HEK293 (cell line): Measurements from ENCODE around the gene GRID2.

ENCODE experiments used
- CTCF ChIA-PET: fragments of 350-600 bp; formaldehyde crosslinking; extraction: SDS; loops from one replicate; lab custom pipeline; 2021; ENCODE audit warnings: antibody characterized with exemption; lab: Yijun Ruan, JAX
- POLR2A ChIA-PET: fragments of 300-600 bp; formaldehyde crosslinking; extraction: SDS; loops from one replicate; lab custom pipeline; 2020; ENCODE audit warnings: antibody characterized with exemption, inconsistent platforms; lab: Yijun Ruan, JAX
- H3K27ac ChIP-seq: fragments of 200-500 bp; sonication (Bioruptor generic); 2 replicates; pipeline ENCODE4 v1.5.1; 2014; ENCODE audit warnings: low read depth, low read length, control low read depth, inconsistent platforms; ENCODE audit errors: extremely low read depth
- H3K36me3 ChIP-seq, 2 experiments: fragments of 200-500 bp in 1 of 2; sonication (Bioruptor generic) in 1 of 2; 1 replicate in 1 of 2; 2 replicates in 1 of 2; pipeline ENCODE4 v1.5.1; 2014 to 2017; ENCODE audit warnings: inconsistent platforms in 2 of 2, low read length in 2 of 2; ENCODE audit not compliant: control insufficient read depth in 2 of 2, insufficient read depth in 1 of 2
- H3K4me1 ChIP-seq: fragments of 200-500 bp; sonication (Bioruptor generic); 2 replicates; pipeline ENCODE4 v1.5.1; 2014; ENCODE audit warnings: mild to moderate bottlenecking, low read length, inconsistent platforms; ENCODE audit not compliant: control insufficient read depth, insufficient read depth
- H3K4me3 ChIP-seq: 2 replicates; pipeline ENCODE4 v1.5.1; 2011; ENCODE audit warnings: low read depth, mild to moderate bottlenecking, control low read depth, low read length, moderate library complexity
- H3K9me3 ChIP-seq: fragments of 200-500 bp; sonication (Bioruptor generic); 2 replicates; pipeline ENCODE4 v1.5.1; 2014; ENCODE audit warnings: low read depth, low read length, inconsistent platforms; ENCODE audit not compliant: control insufficient read depth, insufficient read depth
- GLI4 ChIP-seq: fragments of 450-650 bp; formaldehyde crosslinking; IDR thresholded peaks from 2 replicates; pipeline ENCODE4 v1.5.1; 2016; ENCODE audit warnings: missing biosample characterization, missing genetic modification characterization
- HOXA7 ChIP-seq: sonication (generic); formaldehyde crosslinking; IDR thresholded peaks from 2 replicates; pipeline ENCODE4 v1.8.1; 2022; ENCODE audit warnings: missing genetic modification reagents, borderline replicate concordance
- KLF9 ChIP-seq: fragments of 450-650 bp; formaldehyde crosslinking; IDR thresholded peaks from 2 replicates; pipeline ENCODE4 v1.5.1; 2016; ENCODE audit warnings: missing biosample characterization, missing genetic modification characterization, low read depth
- MEIS1 ChIP-seq: sonication (generic); formaldehyde crosslinking; IDR thresholded peaks from 2 replicates; pipeline ENCODE4 v1.8.1; 2022; ENCODE audit warnings: missing genetic modification reagents, mild to moderate bottlenecking, borderline replicate concordance
- MZF1 ChIP-seq: fragments of 450-650 bp; formaldehyde crosslinking; IDR thresholded peaks from 2 replicates; pipeline ENCODE4 v1.5.1; 2017; ENCODE audit warnings: missing biosample characterization, missing genetic modification characterization, borderline replicate concordance
- OVOL3 ChIP-seq: fragments of 450-650 bp; formaldehyde crosslinking; IDR thresholded peaks from 2 replicates; pipeline ENCODE4 v1.5.1; 2016; ENCODE audit warnings: missing biosample characterization, missing genetic modification characterization
- SALL2 ChIP-seq: fragments of 450-650 bp; formaldehyde crosslinking; IDR thresholded peaks from 2 replicates; pipeline ENCODE4 v1.5.0; 2017; ENCODE audit warnings: missing biosample characterization, mild to moderate bottlenecking, missing genetic modification characterization, borderline replicate concordance
- TCF7L2 ChIP-seq: IDR thresholded peaks from 2 replicates; pipeline ENCODE4 v1.6.1; 2011; ENCODE audit warnings: low read depth, mild to moderate bottlenecking, inconsistent platforms, low read length, moderate library complexity, borderline replicate concordance
- TRIM28 ChIP-seq: IDR thresholded peaks from 2 replicates; pipeline ENCODE4 v1.6.1; 2011; ENCODE audit warnings: low read length, control low read depth, borderline replicate concordance
- ZFP3 ChIP-seq: fragments of 450-650 bp; formaldehyde crosslinking; IDR thresholded peaks from 2 replicates; pipeline ENCODE4 v1.5.1; 2016; ENCODE audit warnings: low read depth, missing biosample characterization, missing genetic modification characterization
- ZFP37 ChIP-seq: fragments of 450-650 bp; formaldehyde crosslinking; IDR thresholded peaks from 2 replicates; pipeline ENCODE4 v1.5.1; 2016; ENCODE audit warnings: missing biosample characterization, missing genetic modification characterization
- ZNF248 ChIP-seq: fragments of 450-650 bp; formaldehyde crosslinking; IDR thresholded peaks from 2 replicates; pipeline ENCODE4 v1.5.1; 2017; ENCODE audit warnings: missing biosample characterization, missing genetic modification characterization
- ZNF350 ChIP-seq: fragments of 450-650 bp; formaldehyde crosslinking; IDR thresholded peaks from 2 replicates; pipeline ENCODE4 v1.5.0; 2017; ENCODE audit warnings: missing biosample characterization, mild to moderate bottlenecking, missing genetic modification characterization
- ZNF48 ChIP-seq: fragments of 450-650 bp; formaldehyde crosslinking; IDR thresholded peaks from 2 replicates; pipeline ENCODE4 v1.5.1; 2016; ENCODE audit warnings: missing biosample characterization, missing genetic modification characterization
- ZNF514 ChIP-seq: fragments of 450-650 bp; formaldehyde crosslinking; IDR thresholded peaks from 2 replicates; pipeline ENCODE4 v1.5.1; 2016; ENCODE audit warnings: missing biosample characterization, missing genetic modification characterization
- ZNF664 ChIP-seq: fragments of 450-650 bp; formaldehyde crosslinking; IDR thresholded peaks from 2 replicates; pipeline ENCODE4 v1.5.1; 2016; ENCODE audit warnings: missing biosample characterization, missing genetic modification characterization
- TF ChIP-seq, protein P1 (sequence below): fragments of 450-650 bp; formaldehyde crosslinking; IDR thresholded peaks from 2 replicates; pipeline ENCODE4 v1.5.1; 2016; ENCODE audit warnings: missing biosample characterization, missing genetic modification characterization, borderline replicate concordance
- TF ChIP-seq, protein P2 (sequence below): fragments of 450-650 bp; formaldehyde crosslinking; IDR thresholded peaks from 2 replicates; pipeline ENCODE4 v1.5.1; 2016; ENCODE audit warnings: missing biosample characterization, missing genetic modification characterization
- TF ChIP-seq, protein P3 (sequence below): fragments of 450-650 bp; formaldehyde crosslinking; IDR thresholded peaks from 2 replicates; pipeline ENCODE4 v1.5.1; 2016; ENCODE audit warnings: missing biosample characterization, missing genetic modification characterization
- TF ChIP-seq, protein P4 (sequence below): fragments of 450-650 bp; formaldehyde crosslinking; IDR thresholded peaks from 2 replicates; pipeline ENCODE4 v1.5.1; 2016; ENCODE audit warnings: missing biosample characterization, missing genetic modification characterization
- TF ChIP-seq, protein P5 (sequence below): fragments of 450-650 bp; formaldehyde crosslinking; IDR thresholded peaks from 2 replicates; pipeline ENCODE4 v1.5.1; 2016; ENCODE audit warnings: missing biosample characterization, missing genetic modification characterization, borderline replicate concordance
- TF ChIP-seq, protein P6 (sequence below): fragments of 450-650 bp; formaldehyde crosslinking; IDR thresholded peaks from 2 replicates; pipeline ENCODE4 v1.5.1; 2017; ENCODE audit warnings: missing biosample characterization, missing genetic modification characterization

Gene GRID2

DNA sequence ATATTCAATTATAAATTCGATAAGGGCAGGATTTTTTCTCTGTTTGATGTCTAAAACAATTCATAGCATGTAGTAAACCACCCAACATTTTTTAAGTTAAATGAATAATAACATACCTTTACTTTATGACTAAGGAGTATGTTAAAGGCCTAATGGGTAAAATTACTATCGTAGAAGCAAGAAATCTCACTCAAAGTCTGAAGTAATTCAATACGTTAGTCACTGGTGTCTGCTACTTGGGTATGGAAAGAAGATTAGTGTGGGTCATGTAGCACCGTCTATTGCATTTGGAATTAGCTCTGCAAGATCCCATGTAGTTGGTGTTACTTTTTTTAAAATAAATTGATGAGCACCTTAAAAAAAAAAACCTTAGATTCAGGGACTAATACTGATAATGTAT, 374.5 kb downstream of the GRID2 start:
- no peaks in the 10 kb centered on the region for H3K4me1 ChIP-seq
- ChIA-PET POLR2A (no interaction called here), CTCF (no interaction called here)
- H3K4me3 ChIP-seq: no peak overlapping the region
- no peaks in the 10 kb centered on the region for H3K36me3 ChIP-seq
- H3K9me3 ChIP-seq: no peaks in the 10 kb centered on the region
- H3K27ac ChIP-seq: no peak overlapping the region
- TF ChIP-seq ZNF664 (tag by site-specific recombination) (no peak), MZF1 (no peak), OVOL3 (tag by site-specific recombination) (no peak), ZNF248 (tag by site-specific recombination) (no peak), KLF9 (tag by site-specific recombination) (no peak), MEIS1 (CRISPR knock-in tag) (no peak)
- TF ChIP-seq, protein P1, sequence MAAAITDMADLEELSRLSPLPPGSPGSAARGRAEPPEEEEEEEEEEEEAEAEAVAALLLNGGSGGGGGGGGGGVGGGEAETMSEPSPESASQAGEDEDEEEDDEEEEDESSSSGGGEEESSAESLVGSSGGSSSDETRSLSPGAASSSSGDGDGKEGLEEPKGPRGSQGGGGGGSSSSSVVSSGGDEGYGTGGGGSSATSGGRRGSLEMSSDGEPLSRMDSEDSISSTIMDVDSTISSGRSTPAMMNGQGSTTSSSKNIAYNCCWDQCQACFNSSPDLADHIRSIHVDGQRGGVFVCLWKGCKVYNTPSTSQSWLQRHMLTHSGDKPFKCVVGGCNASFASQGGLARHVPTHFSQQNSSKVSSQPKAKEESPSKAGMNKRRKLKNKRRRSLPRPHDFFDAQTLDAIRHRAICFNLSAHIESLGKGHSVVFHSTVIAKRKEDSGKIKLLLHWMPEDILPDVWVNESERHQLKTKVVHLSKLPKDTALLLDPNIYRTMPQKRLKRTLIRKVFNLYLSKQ (tag by site-specific recombination): no peak

DNA sequence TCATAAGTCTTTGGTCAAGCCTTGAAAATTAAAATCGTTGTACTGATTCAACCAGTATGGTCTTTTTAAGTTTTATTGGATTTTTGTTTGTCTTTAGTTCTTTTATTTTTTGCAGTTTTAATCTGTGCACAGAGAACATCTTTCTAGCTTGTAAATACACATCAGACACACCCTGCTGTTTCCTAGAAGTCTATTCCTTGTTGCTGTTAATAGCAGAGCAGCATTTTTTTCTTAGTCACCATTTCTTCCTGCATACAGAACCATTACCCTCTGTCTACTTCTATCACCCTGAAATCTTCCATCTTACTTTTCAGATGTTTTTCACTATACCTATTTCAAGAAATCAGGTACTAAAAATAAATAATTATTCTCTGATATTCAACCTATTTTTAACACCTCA, 375.4 kb downstream of the GRID2 start:
- no peak for TF ChIP-seq ZFP37 (tag by site-specific recombination)
- TF ChIP-seq, protein P2, sequence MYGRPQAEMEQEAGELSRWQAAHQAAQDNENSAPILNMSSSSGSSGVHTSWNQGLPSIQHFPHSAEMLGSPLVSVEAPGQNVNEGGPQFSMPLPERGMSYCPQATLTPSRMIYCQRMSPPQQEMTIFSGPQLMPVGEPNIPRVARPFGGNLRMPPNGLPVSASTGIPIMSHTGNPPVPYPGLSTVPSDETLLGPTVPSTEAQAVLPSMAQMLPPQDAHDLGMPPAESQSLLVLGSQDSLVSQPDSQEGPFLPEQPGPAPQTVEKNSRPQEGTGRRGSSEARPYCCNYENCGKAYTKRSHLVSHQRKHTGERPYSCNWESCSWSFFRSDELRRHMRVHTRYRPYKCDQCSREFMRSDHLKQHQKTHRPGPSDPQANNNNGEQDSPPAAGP (tag by site-specific recombination): no peak
- TF ChIP-seq, protein P3, sequence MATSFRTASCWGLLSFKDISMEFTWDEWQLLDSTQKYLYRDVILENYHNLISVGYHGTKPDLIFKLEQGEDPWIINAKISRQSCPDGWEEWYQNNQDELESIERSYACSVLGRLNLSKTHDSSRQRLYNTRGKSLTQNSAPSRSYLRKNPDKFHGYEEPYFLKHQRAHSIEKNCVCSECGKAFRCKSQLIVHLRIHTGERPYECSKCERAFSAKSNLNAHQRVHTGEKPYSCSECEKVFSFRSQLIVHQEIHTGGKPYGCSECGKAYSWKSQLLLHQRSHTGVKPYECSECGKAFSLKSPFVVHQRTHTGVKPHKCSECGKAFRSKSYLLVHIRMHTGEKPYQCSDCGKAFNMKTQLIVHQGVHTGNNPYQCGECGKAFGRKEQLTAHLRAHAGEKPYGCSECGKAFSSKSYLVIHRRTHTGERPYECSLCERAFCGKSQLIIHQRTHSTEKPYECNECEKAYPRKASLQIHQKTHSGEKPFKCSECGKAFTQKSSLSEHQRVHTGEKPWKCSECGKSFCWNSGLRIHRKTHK (tag by site-specific recombination): no peak
- TF ChIP-seq HOXA7 (CRISPR knock-in tag): no peak
- no peak for TF ChIP-seq ZNF350 (tag by site-specific recombination)
- TF ChIP-seq TCF7L2: no peak
- TF ChIP-seq, protein P4, sequence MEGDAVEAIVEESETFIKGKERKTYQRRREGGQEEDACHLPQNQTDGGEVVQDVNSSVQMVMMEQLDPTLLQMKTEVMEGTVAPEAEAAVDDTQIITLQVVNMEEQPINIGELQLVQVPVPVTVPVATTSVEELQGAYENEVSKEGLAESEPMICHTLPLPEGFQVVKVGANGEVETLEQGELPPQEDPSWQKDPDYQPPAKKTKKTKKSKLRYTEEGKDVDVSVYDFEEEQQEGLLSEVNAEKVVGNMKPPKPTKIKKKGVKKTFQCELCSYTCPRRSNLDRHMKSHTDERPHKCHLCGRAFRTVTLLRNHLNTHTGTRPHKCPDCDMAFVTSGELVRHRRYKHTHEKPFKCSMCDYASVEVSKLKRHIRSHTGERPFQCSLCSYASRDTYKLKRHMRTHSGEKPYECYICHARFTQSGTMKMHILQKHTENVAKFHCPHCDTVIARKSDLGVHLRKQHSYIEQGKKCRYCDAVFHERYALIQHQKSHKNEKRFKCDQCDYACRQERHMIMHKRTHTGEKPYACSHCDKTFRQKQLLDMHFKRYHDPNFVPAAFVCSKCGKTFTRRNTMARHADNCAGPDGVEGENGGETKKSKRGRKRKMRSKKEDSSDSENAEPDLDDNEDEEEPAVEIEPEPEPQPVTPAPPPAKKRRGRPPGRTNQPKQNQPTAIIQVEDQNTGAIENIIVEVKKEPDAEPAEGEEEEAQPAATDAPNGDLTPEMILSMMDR (tag by site-specific recombination): no peak
- TF ChIP-seq, all 188 proteins: peak for 0
- Histone ChIP-seq H3K36me3 (no peaks in the 10 kb centered on the region), H3K27ac (no peak overlapping the region), H3K9me3 (no peaks in the 10 kb centered on the region), H3K4me1 (no peaks in the 10 kb centered on the region), H3K4me3 (no peak overlapping the region)
- POLR2A ChIA-PET: no interaction called here
- CTCF ChIA-PET: no interaction called here

DNA sequence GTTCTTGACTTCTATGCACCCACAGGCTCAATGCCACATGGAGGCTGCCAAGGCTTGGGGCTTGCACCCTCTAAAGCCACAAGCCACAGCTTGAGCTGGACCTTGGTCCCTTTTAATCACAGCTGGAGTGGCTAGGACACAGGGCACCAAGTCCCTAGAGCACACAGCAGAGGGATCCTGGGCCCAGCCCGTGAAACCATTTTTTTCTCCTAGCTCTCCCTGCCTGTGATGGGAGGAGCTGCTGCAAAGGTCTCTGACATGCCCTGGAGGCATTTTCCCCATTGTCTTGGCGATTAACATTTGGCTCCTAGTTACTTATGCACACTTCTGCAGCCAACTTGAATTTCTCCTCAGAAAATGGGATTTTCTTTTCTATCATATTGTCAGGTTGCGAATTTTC, 410.9 kb downstream of the GRID2 start:
- CTCF ChIA-PET: no interaction called here
- POLR2A ChIA-PET: no interaction called here
- H3K4me3 ChIP-seq: no peak overlapping the region
- H3K36me3 ChIP-seq: no peaks in the 10 kb centered on the region
- H3K4me1 ChIP-seq: no peaks in the 10 kb centered on the region
- no peak overlapping the region for H3K27ac ChIP-seq
- no peaks in the 10 kb centered on the region for H3K9me3 ChIP-seq
- TF ChIP-seq GLI4 (tag by site-specific recombination) (no peak), ZFP3 (no peak), SALL2 (tag by site-specific recombination) (no peak), TRIM28 (no peak), ZNF48 (tag by site-specific recombination) (no peak), ZNF514 (tag by site-specific recombination) (no peak)
- TF ChIP-seq, protein P5, sequence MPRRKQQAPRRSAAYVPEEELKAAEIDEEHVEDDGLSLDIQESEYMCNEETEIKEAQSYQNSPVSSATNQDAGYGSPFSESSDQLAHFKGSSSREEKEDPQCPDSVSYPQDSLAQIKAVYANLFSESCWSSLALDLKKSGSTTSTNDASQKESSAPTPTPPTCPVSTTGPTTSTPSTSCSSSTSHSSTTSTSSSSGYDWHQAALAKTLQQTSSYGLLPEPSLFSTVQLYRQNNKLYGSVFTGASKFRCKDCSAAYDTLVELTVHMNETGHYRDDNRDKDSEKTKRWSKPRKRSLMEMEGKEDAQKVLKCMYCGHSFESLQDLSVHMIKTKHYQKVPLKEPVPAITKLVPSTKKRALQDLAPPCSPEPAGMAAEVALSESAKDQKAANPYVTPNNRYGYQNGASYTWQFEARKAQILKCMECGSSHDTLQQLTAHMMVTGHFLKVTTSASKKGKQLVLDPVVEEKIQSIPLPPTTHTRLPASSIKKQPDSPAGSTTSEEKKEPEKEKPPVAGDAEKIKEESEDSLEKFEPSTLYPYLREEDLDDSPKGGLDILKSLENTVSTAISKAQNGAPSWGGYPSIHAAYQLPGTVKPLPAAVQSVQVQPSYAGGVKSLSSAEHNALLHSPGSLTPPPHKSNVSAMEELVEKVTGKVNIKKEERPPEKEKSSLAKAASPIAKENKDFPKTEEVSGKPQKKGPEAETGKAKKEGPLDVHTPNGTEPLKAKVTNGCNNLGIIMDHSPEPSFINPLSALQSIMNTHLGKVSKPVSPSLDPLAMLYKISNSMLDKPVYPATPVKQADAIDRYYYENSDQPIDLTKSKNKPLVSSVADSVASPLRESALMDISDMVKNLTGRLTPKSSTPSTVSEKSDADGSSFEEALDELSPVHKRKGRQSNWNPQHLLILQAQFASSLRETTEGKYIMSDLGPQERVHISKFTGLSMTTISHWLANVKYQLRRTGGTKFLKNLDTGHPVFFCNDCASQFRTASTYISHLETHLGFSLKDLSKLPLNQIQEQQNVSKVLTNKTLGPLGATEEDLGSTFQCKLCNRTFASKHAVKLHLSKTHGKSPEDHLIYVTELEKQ (tag by site-specific recombination): no peak
- TF ChIP-seq, protein P6, sequence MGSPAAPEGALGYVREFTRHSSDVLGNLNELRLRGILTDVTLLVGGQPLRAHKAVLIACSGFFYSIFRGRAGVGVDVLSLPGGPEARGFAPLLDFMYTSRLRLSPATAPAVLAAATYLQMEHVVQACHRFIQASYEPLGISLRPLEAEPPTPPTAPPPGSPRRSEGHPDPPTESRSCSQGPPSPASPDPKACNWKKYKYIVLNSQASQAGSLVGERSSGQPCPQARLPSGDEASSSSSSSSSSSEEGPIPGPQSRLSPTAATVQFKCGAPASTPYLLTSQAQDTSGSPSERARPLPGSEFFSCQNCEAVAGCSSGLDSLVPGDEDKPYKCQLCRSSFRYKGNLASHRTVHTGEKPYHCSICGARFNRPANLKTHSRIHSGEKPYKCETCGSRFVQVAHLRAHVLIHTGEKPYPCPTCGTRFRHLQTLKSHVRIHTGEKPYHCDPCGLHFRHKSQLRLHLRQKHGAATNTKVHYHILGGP (tag by site-specific recombination): no peak
